ENCODE results near the gene EPHB1.
"Not testable (repeated sequence)": the region's sequence is repeated elsewhere in the genome, so short reads cannot be mapped to it uniquely, and the experiment has no call there.

EPHB1 gene

GRCh38 chr3:134965865-134966481 is 170.9 kb downstream of the EPHB1 start:
- no peak for DNase-seq

GRCh38 chr3:134970895-134971294 is 175.8 kb downstream of the EPHB1 start:
- DNase-seq = no peak

GRCh38 chr3:134971306-134971705 is 176.2 kb downstream of the EPHB1 start:
- no peak for DNase-seq

- DNase-seq = not testable (repeated sequence)
These were observed 176.8 kb downstream of the EPHB1 start for GRCh38 chr3:134971907-134972306.

- no peak for DNase-seq
These were observed 177.9 kb downstream of the EPHB1 start for GRCh38 chr3:134972836-134973455.

- DNase-seq = no peak
These were observed 179.6 kb downstream of the EPHB1 start for GRCh38 chr3:134974624-134975023.

- no peak for DNase-seq
These were observed 181.9 kb downstream of the EPHB1 start for GRCh38 chr3:134976948-134977347.

GRCh38 chr3:134978658-134979057 is 183.6 kb downstream of the EPHB1 start:
- DNase-seq = no peak

GRCh38 chr3:134985864-134986715 is 191.0 kb downstream of the EPHB1 start:
- DNase-seq = no peak

- DNase-seq = no peak
These were observed 193.6 kb downstream of the EPHB1 start for GRCh38 chr3:134988666-134989065.

- DNase-seq = no peak
These were observed 195.9 kb downstream of the EPHB1 start for GRCh38 chr3:134991003-134991402.

- no peak for DNase-seq
These were observed 196.5 kb downstream of the EPHB1 start for GRCh38 chr3:134991472-134992010.

GRCh38 chr3:134992180-134992579 is 197.1 kb downstream of the EPHB1 start:
- DNase-seq = no peak

GRCh38 chr3:134992586-134992985 is 197.5 kb downstream of the EPHB1 start:
- DNase-seq = no peak

GRCh38 chr3:134993011-134993410 is 198.0 kb downstream of the EPHB1 start:
- DNase-seq = no peak

GRCh38 chr3:134998158-134998557 is 203.1 kb downstream of the EPHB1 start:
- DNase-seq = no peak

GRCh38 chr3:134998855-134999254 is 203.8 kb downstream of the EPHB1 start:
- no peak for DNase-seq

GRCh38 chr3:135000465-135000864 is 205.4 kb downstream of the EPHB1 start:
- DNase-seq = no peak

GRCh38 chr3:135005616-135006015 is 210.6 kb downstream of the EPHB1 start:
- DNase-seq = not testable (repeated sequence)

GRCh38 chr3:135007607-135008006 is 212.5 kb downstream of the EPHB1 start:
- no peak for DNase-seq

- DNase-seq = no peak
These were observed 213.3 kb downstream of the EPHB1 start for GRCh38 chr3:135008326-135008725.

- no peak for DNase-seq
These were observed 214.0 kb downstream of the EPHB1 start for GRCh38 chr3:135009014-135009413.

- DNase-seq = no peak
These were observed 217.0 kb downstream of the EPHB1 start for GRCh38 chr3:135012101-135012500.

GRCh38 chr3:135013206-135013605 is 218.1 kb downstream of the EPHB1 start:
- no peak for DNase-seq

Measured in amniotic stem cell (primary cell).